ENCODE data around the gene ENAM.
"Not testable (repeated sequence)": the region's sequence is repeated elsewhere in the genome, so short reads cannot be mapped to it uniquely, and the experiment has no call there.

The ENAM gene

GRCh38 chr4:70640192-70640591, 11.6 kb downstream of the ENAM start:
- Mint-ChIP-seq H3K4me3 (no peak overlapping the region), H3K4me1 (peaks cover 2% of the 10 kb centered on the region), H3K36me3 (no peaks in the 10 kb centered on the region), H3K27ac (no peak overlapping the region), H3K27me3 (peaks cover 4% of the 10 kb centered on the region), H3K9me3 (no peaks in the 10 kb centered on the region)
- no peak for DNase-seq
- CTCF ChIA-PET, result interaction anchor here (0.9 kb wide), 1 partner anchor 12 kb away, joined by 3 read pairs; no protein-coding TSS in a partner anchor

- not testable (repeated sequence) for H3K4me3 Mint-ChIP-seq, H3K9me3 Mint-ChIP-seq, H3K36me3 Mint-ChIP-seq, DNase-seq, H3K27ac Mint-ChIP-seq
- Mint-ChIP-seq H3K4me1 (peaks cover 13% of the 10 kb centered on the region), H3K27me3 (peaks cover 18% of the 10 kb centered on the region)
- CTCF ChIA-PET, result interaction anchor here (1.5 to 1.8 kb wide), 2 partner anchors 8 to 10 kb away, joined by 4 to 8 read pairs; no protein-coding TSS in a partner anchor
Observed at GRCh38 chr4:70650741-70651140, 22.2 kb downstream of the ENAM start.

- Mint-ChIP-seq H3K4me1 (peaks cover 13% of the 10 kb centered on the region), H3K27me3 (peaks cover 18% of the 10 kb centered on the region), H3K4me3 (no peak overlapping the region), H3K27ac (no peak overlapping the region), H3K36me3 (no peaks in the 10 kb centered on the region), H3K9me3 (no peaks in the 10 kb centered on the region)
- CTCF ChIA-PET, result interaction anchor here (0.6 to 1.8 kb wide), 20 partner anchors 9 to 532 kb away, joined by 3 to 10 read pairs (median 4); partner anchors contain the start of gene UTP3
- DNase-seq, result peak; percentile 30
Observed at GRCh38 chr4:70651864-70652506, 23.4 kb downstream of the ENAM start.

GRCh38 chr4:70654605-70655011, 26.1 kb downstream of the ENAM start:
- H3K9me3 Mint-ChIP-seq, result no peaks in the 10 kb centered on the region
- no peaks in the 10 kb centered on the region for H3K36me3 Mint-ChIP-seq
- DNase-seq, result no peak
- no peak overlapping the region for H3K4me3 Mint-ChIP-seq
- CTCF ChIA-PET, result interaction anchor here (1.4 kb wide), 1 partner anchor 35 kb away, joined by 3 read pairs; no protein-coding TSS in a partner anchor
- peaks cover 20% of the 10 kb centered on the region for H3K4me1 Mint-ChIP-seq
- no peak overlapping the region for H3K27ac Mint-ChIP-seq
- H3K27me3 Mint-ChIP-seq, result peaks cover 11% of the 10 kb centered on the region

GRCh38 chr4:70657326-70657725, 28.8 kb downstream of the ENAM start:
- Mint-ChIP-seq H3K4me3 (no peak overlapping the region), H3K36me3 (peaks cover 4% of the 10 kb centered on the region), H3K9me3 (no peaks in the 10 kb centered on the region), H3K4me1 (peaks cover 38% of the 10 kb centered on the region), H3K27ac (no peak overlapping the region), H3K27me3 (peaks cover 11% of the 10 kb centered on the region)
- no peak for DNase-seq
- CTCF ChIA-PET, result no interaction called here

- peaks cover 4% of the 10 kb centered on the region for H3K36me3 Mint-ChIP-seq
- H3K27me3 Mint-ChIP-seq, result peaks cover 11% of the 10 kb centered on the region
- peaks cover 34% of the 10 kb centered on the region for H3K4me1 Mint-ChIP-seq
- H3K9me3 Mint-ChIP-seq, result no peaks in the 10 kb centered on the region
- DNase-seq, result no peak
- no peak overlapping the region for H3K4me3 Mint-ChIP-seq
- CTCF ChIA-PET, result interaction anchor here (0.8 kb wide), 1 partner anchor 79 kb away, joined by 3 read pairs; no protein-coding TSS in a partner anchor
- H3K27ac Mint-ChIP-seq, result no peak overlapping the region
Observed at GRCh38 chr4:70658418-70658817, 29.9 kb downstream of the ENAM start.

GRCh38 chr4:70660106-70660505, 31.6 kb downstream of the ENAM start:
- DNase-seq, result no peak
- Mint-ChIP-seq H3K27ac (no peak overlapping the region), H3K27me3 (peaks cover 7% of the 10 kb centered on the region), H3K4me3 (no peak overlapping the region), H3K4me1 (peaks cover 30% of the 10 kb centered on the region), H3K9me3 (no peaks in the 10 kb centered on the region), H3K36me3 (peaks cover 4% of the 10 kb centered on the region)
- CTCF ChIA-PET, result interaction anchor here (1.5 kb wide), 1 partner anchor 8 kb away, joined by 4 read pairs; no protein-coding TSS in a partner anchor

GRCh38 chr4:70661309-70661922, 32.9 kb downstream of the ENAM start:
- peak; percentile 45 for DNase-seq
- H3K4me1 Mint-ChIP-seq, result peaks cover 33% of the 10 kb centered on the region
- CTCF ChIA-PET, result interaction anchor here (0.7 to 1.5 kb wide), 2 partner anchors 10 to 43 kb away, joined by 3 to 4 read pairs; no protein-coding TSS in a partner anchor
- H3K27me3 Mint-ChIP-seq, H3K27ac Mint-ChIP-seq, H3K36me3 Mint-ChIP-seq, H3K9me3 Mint-ChIP-seq, H3K4me3 Mint-ChIP-seq: not testable (repeated sequence)

- no peak within 1 kb of the TSS for H3K4me3 Mint-ChIP-seq
- no peak for DNase-seq
- H3K36me3 Mint-ChIP-seq, result no peaks in the 10 kb centered on the region
- CTCF ChIA-PET, result no interaction called here
- H3K4me1 Mint-ChIP-seq, result peaks cover 30% of the 10 kb centered on the region
- no peaks in the 10 kb centered on the region for H3K9me3 Mint-ChIP-seq
- peaks cover 5% of the 10 kb centered on the region for H3K27me3 Mint-ChIP-seq
- no peak within 1 kb of the TSS for H3K27ac Mint-ChIP-seq
Observed at GRCh38 chr4:70666369-70666768, 37.8 kb downstream of the ENAM start, which contains the start of gene JCHAIN. Gene JCHAIN, minus strand, starts transcription at chr4:70666508. Its CDS starts 18 bp downstream, at chr4:70666490.

GRCh38 chr4:70667740-70668535, 39.4 kb downstream of the ENAM start:
- no peak for DNase-seq
- no peak overlapping the region for H3K4me3 Mint-ChIP-seq
- no peak overlapping the region for H3K27ac Mint-ChIP-seq
- peaks cover 20% of the 10 kb centered on the region for H3K4me1 Mint-ChIP-seq
- H3K27me3 Mint-ChIP-seq, result peaks cover 5% of the 10 kb centered on the region
- CTCF ChIA-PET, result interaction anchor here (0.9 kb wide), 1 partner anchor 9 kb away, joined by 3 read pairs; no protein-coding TSS in a partner anchor
- H3K9me3 Mint-ChIP-seq, result no peaks in the 10 kb centered on the region
- no peaks in the 10 kb centered on the region for H3K36me3 Mint-ChIP-seq

- DNase-seq, result no peak
- H3K4me3 Mint-ChIP-seq, result no peak overlapping the region
- CTCF ChIA-PET, result no interaction called here
- no peaks in the 10 kb centered on the region for H3K9me3 Mint-ChIP-seq
- H3K27ac Mint-ChIP-seq, result no peak overlapping the region
- peaks cover 10% of the 10 kb centered on the region for H3K27me3 Mint-ChIP-seq
- H3K36me3 Mint-ChIP-seq, result peaks cover 4% of the 10 kb centered on the region
- H3K4me1 Mint-ChIP-seq, result peaks cover 26% of the 10 kb centered on the region
Observed at GRCh38 chr4:70670332-70671014, 41.9 kb downstream of the ENAM start.

- Mint-ChIP-seq H3K36me3 (peaks cover 5% of the 10 kb centered on the region), H3K4me1 (peaks cover 32% of the 10 kb centered on the region), H3K4me3 (no peak overlapping the region), H3K27me3 (peaks cover 10% of the 10 kb centered on the region), H3K9me3 (no peaks in the 10 kb centered on the region), H3K27ac (no peak overlapping the region)
- CTCF ChIA-PET, result no interaction called here
- DNase-seq, result no peak
Observed at GRCh38 chr4:70671091-70671490, 42.5 kb downstream of the ENAM start.

GRCh38 chr4:70674191-70674590, 45.6 kb downstream of the ENAM start:
- peaks cover 41% of the 10 kb centered on the region for H3K4me1 Mint-ChIP-seq
- no peaks in the 10 kb centered on the region for H3K9me3 Mint-ChIP-seq
- peaks cover 10% of the 10 kb centered on the region for H3K27me3 Mint-ChIP-seq
- H3K27ac Mint-ChIP-seq, result no peak overlapping the region
- CTCF ChIA-PET, result interaction anchor here (0.9 kb wide), 1 partner anchor 18 kb away, joined by 3 read pairs; no protein-coding TSS in a partner anchor
- H3K4me3 Mint-ChIP-seq, result no peak overlapping the region
- no peak for DNase-seq
- H3K36me3 Mint-ChIP-seq, result peaks cover 5% of the 10 kb centered on the region
